ENCODE measurements around the gene ZNF75A. TPM values are rescaled to one million over a fixed set of nuclear protein-coding genes. Genes with fewer than 3 reads are reported as not detected.

ZNF75A gene
- total and polyA plus RNA-seq, 9 of the 15 experiments (the other 6 are each of a cell fraction or from before 2014, with no cell fraction given): 7.2 to 24.5 (median 17.1) TPM

GRCh38 chr16:3292604-3293003 is 12.7 kb upstream of the ZNF75A start (continued):
- TF ChIP-seq, protein P1, sequence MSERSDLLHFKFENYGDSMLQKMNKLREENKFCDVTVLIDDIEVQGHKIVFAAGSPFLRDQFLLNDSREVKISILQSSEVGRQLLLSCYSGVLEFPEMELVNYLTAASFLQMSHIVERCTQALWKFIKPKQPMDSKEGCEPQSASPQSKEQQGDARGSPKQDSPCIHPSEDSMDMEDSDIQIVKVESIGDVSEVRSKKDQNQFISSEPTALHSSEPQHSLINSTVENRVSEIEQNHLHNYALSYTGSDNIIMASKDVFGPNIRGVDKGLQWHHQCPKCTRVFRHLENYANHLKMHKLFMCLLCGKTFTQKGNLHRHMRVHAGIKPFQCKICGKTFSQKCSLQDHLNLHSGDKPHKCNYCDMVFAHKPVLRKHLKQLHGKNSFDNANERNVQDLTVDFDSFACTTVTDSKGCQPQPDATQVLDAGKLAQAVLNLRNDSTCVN (CRISPR knock-in tag; IDR thresholded peaks at IDR 0.05): no peak
- TF ChIP-seq ZNF253 (CRISPR knock-in tag; conservative IDR thresholded peaks at IDR 0.05): no peak
- TF ChIP-seq HOXB6 (CRISPR knock-in tag; IDR thresholded peaks at IDR 0.05; ENCODE audit: borderline replicate concordance): no peak
- no peak for TF ChIP-seq NONO (IDR thresholded peaks at IDR 0.05; ENCODE audit: low read depth in 2 of 2, low read length in 1 of 2)
- TF ChIP-seq, protein P2, sequence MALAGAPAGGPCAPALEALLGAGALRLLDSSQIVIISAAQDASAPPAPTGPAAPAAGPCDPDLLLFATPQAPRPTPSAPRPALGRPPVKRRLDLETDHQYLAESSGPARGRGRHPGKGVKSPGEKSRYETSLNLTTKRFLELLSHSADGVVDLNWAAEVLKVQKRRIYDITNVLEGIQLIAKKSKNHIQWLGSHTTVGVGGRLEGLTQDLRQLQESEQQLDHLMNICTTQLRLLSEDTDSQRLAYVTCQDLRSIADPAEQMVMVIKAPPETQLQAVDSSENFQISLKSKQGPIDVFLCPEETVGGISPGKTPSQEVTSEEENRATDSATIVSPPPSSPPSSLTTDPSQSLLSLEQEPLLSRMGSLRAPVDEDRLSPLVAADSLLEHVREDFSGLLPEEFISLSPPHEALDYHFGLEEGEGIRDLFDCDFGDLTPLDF (CRISPR knock-in tag; IDR thresholded peaks at IDR 0.05): no peak
- no peak for TF ChIP-seq OTX1 (CRISPR knock-in tag; IDR thresholded peaks at IDR 0.05)
- TF ChIP-seq FUS (optimal IDR thresholded peaks at IDR 0.05; ENCODE audit: low read depth, low read length): no peak

GRCh38 chr16:3295209-3295608 is 10.1 kb upstream of the ZNF75A start:
- H3K36me3 ChIP-seq (ENCODE audit: control insufficient read depth, insufficient read depth, low read length): peaks cover 24% of the 10 kb centered on the region
- no peak overlapping the region for H3K4me3 ChIP-seq
- no peak overlapping the region for H3K27ac ChIP-seq (ENCODE audit: extremely low read depth, low read depth, low read length)
- POLR2A ChIA-PET: interaction anchor here (0.5 kb wide), 1 partner anchor 96 kb away, joined by 3 read pairs; no protein-coding TSS in a partner anchor
- CTCF ChIA-PET (ENCODE audit: low intra/inter-chr PET ratio): no interaction called here
- TF ChIP-seq, protein P3, sequence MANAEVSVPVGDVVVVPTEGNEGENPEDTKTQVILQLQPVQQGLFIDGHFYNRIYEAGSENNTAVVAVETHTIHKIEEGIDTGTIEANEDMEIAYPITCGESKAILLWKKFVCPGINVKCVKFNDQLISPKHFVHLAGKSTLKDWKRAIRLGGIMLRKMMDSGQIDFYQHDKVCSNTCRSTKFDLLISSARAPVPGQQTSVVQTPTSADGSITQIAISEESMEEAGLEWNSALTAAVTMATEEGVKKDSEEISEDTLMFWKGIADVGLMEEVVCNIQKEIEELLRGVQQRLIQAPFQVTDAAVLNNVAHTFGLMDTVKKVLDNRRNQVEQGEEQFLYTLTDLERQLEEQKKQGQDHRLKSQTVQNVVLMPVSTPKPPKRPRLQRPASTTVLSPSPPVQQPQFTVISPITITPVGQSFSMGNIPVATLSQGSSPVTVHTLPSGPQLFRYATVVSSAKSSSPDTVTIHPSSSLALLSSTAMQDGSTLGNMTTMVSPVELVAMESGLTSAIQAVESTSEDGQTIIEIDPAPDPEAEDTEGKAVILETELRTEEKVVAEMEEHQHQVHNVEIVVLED (CRISPR knock-in tag; IDR thresholded peaks at IDR 0.05): no peak
- TF ChIP-seq FIP1L1 (IDR thresholded peaks at IDR 0.05; ENCODE audit: low read depth, low read length, poor library complexity, severe bottlenecking) (no peak), ZBTB33 (CRISPR knock-in tag; IDR thresholded peaks at IDR 0.05) (peak; percentile 60; the same call in 1 of the 2 replicates)
- H3K9ac ChIP-seq (ENCODE audit: insufficient read depth in 1 of 2, low read depth in 2 of 2, low read length in 2 of 2): no peak overlapping the region
- no TSS peak for BruUV-seq (replicated peaks)
- no peak overlapping the region for H2AFZ ChIP-seq (ENCODE audit: low read depth, low read length)
- H3K27me3 ChIP-seq (ENCODE audit: control insufficient read depth in 2 of 2, insufficient read depth in 2 of 2, low read length in 2 of 2): no peaks in the 10 kb centered on the region
- no peak overlapping the region for H3K4me2 ChIP-seq (ENCODE audit: insufficient read depth, low read length)
- ATAC-seq: no peak
- intact Hi-C loops (cut with micrococcal nuclease) (no loop called here), in situ Hi-C loops (cut with MboI) (no loop called here)
- no peaks in the 10 kb centered on the region for H3K79me2 ChIP-seq (ENCODE audit: control insufficient read depth, insufficient read depth, low read length)
- no peaks in the 10 kb centered on the region for H4K20me1 ChIP-seq (replicated peaks; ENCODE audit: control insufficient read depth, insufficient read depth, low read length)
- H3K4me1 ChIP-seq (replicated peaks in 1 of 2; ENCODE audit: control insufficient read depth in 2 of 2, insufficient read depth in 2 of 2, low read length in 2 of 2): no peaks in the 10 kb centered on the region
- H3K9me3 ChIP-seq (replicated peaks; ENCODE audit: control insufficient read depth, insufficient read depth, low read depth, low read length): peaks cover 22% of the 10 kb centered on the region
- 93% methylated on average over 8 of the region's 45 CpGs for WGBS (ENCODE audit: insufficient coverage, low coverage, missing lambda C conversion rate)
- no peaks in the 10 kb centered on the region for H3K9me1 ChIP-seq (ENCODE audit: control insufficient read depth, insufficient read depth, low read length)
- FAIRE-seq: no peak
- no peak for DNase-seq (ENCODE audit: extremely low read depth in 1 of 4, low spot score in 3 of 4)
